Astrocyte of the spinal cord (primary cell): Measurements from ENCODE around the gene PDK2.
A peak's percentile ranks its signal among the peaks of the same experiment; 100 is the strongest.

Source experiments
- DNase-seq: peaks from one replicate; pipeline ENCODE4 v3.0.0; 2011; ENCODE audit warnings: low read depth, low spot score
- H3K4me3 ChIP-seq: 2 replicates; pipeline ENCODE4 v1.5.1; 2011; ENCODE audit warnings: low read depth, mild to moderate bottlenecking, low read length, moderate library complexity
- in situ Hi-C: cut with HindIII; loops from 2 replicates; pipeline ENCODE4 v1.10.0; 2017; ENCODE audit warnings: low sequenced_read_pairs
- TF ChIP-seq, protein P1 (sequence below): IDR thresholded peaks from 2 replicates; pipeline ENCODE4 v1.5.1; 2012; ENCODE audit warnings: low read depth, mild to moderate bottlenecking, low read length, inconsistent platforms

Gene PDK2

DNA sequence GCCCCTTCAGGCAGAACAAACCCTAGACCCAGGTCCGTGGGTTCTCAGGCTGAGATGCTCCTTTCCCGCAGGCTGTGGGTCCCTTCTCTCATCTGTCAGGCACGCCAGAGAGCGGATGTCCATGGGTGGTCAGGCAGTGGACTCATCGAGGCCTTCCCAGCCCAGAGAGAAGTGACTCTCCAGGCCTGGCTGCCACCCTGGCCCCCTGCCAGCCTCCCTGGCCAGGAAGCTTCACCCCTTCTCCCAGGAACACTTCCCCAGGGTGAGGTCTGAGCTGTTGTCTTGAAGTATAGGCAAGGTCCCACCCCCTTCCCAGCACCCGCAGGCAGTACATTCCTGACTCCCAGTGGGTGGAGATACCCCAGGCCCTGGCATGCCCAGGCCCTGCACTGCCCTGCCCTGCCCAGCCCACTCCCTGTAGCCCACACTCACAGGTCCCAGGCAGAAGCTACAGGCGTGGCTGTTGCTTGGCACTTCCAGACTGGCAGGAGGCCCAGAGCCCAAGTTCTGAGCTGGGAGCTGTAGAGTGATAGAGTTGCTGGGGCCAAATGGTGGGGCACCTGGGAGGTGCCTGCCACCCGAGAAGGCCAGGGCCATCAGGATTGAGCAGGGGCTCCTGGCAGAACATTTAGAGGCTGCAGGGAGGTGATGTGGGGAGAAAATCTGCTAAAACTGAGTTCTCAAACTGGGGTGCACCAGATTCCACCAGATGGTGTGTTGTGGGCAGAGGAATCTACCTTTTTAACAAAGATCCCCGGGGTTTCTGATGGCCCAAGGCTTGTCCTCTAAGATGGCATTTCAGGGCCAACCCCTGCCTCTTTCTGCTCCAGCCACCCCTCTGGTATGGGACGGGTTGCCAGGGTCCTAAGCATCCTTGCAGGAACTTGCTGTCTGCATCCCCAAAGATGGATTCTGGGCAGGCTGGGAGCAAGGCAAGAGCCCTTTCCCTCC, 32.6 kb upstream of the PDK2 start:
- DNase-seq: peak; percentile 79
- in situ Hi-C loops: no loop called here
- TF ChIP-seq, protein P1, sequence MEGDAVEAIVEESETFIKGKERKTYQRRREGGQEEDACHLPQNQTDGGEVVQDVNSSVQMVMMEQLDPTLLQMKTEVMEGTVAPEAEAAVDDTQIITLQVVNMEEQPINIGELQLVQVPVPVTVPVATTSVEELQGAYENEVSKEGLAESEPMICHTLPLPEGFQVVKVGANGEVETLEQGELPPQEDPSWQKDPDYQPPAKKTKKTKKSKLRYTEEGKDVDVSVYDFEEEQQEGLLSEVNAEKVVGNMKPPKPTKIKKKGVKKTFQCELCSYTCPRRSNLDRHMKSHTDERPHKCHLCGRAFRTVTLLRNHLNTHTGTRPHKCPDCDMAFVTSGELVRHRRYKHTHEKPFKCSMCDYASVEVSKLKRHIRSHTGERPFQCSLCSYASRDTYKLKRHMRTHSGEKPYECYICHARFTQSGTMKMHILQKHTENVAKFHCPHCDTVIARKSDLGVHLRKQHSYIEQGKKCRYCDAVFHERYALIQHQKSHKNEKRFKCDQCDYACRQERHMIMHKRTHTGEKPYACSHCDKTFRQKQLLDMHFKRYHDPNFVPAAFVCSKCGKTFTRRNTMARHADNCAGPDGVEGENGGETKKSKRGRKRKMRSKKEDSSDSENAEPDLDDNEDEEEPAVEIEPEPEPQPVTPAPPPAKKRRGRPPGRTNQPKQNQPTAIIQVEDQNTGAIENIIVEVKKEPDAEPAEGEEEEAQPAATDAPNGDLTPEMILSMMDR: no peak
- no peak overlapping the region for H3K4me3 ChIP-seq

DNA sequence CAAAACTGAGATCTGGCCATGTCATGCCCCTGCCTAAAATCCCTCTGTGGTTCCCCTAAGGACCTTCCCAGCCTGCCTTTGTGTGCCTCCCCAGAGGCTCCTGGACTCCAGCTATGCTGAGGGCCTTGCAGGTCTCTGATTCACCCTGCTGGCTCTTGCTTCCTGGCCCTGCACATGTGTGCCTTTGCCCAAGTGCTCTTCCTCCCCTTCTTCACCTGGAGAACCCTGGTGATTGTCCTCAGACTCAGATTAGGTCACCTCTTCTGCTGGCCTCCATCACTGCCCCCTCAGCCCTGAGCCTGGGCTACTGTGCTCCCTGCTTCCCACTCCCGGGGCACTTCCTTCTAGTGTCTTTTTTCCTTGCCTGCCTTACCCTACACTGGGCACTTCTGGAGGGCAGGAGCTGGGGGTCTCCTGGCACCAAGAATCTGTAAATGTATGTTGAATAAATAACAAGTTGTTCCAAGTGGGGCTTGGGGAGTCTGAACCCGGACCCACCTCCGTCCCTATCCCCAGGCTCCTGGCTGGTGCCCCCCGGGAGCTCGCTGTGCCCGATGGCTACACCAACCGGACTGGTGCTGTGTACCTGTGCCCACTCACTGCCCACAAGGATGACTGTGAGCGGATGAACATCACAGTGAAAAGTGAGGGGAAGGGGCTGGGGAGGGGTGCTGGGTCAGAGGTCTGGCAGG, 31.4 kb upstream of the PDK2 start:
- TF ChIP-seq, protein P1: no peak
- no peak for DNase-seq
- in situ Hi-C loops: no loop called here
- H3K4me3 ChIP-seq: no peak overlapping the region

DNA sequence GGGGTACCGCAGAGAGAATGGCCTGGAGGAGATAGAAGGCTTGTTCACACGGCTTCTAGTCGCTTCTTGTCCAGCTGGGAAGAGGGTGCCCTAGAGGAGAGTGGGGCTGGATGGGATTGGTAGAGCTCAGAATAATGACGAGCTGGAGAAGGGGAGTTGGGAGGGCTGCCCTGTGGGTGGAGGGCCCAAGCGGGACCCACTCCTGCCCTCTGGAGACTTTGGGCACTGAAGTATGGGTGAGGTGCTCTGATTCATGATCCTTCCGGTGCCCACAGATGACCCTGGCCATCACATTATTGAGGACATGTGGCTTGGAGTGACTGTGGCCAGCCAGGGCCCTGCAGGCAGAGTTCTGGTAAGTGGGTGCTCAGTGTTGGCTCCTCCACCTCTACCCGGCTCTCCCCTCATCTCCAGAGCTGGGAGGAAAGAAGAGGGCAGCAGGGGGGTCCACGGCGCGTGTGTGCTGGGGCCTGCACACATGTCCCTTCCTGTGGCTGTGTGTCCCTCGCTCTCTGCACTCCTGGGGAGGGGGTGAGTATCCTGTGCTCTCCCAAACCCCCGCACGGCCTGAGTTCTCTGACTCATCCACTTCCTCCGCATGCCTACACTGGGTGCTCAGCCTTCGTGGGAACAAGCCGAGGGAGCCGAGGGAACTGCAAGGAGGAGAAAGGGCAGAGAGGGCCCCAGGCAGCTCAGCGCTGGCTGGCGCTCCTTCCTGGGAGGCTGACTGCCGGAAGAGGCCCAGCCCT, 30.7 kb upstream of the PDK2 start:
- peak; percentile 91 for DNase-seq
- H3K4me3 ChIP-seq: no peak overlapping the region
- TF ChIP-seq, protein P1: no peak

DNA sequence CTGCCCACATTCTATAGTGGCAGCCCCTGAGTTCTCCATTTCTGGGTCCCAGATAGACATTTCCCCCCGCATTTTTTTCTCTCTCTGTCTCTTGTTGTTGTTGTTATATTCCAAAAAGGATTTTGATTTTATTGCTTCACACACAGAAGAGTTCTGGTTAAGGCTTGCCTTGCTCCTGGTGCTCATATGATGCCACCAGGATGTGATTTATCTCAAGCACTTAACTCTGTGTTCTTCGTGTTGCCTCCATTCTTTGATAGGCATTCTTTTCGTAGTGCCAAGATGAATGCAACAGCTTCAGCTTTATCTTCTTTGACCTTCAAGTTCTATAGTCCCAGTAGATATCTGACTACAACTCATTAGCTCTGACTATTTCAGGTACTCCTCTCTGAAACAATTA, 30.1 kb upstream of the PDK2 start:
- TF ChIP-seq, protein P1: no peak
- no peak overlapping the region for H3K4me3 ChIP-seq
- in situ Hi-C loops: no loop called here
- DNase-seq: no peak

More for the DNA sequence above, 30.7 kb upstream of the PDK2 start:
- in situ Hi-C loops: no loop called here

DNA sequence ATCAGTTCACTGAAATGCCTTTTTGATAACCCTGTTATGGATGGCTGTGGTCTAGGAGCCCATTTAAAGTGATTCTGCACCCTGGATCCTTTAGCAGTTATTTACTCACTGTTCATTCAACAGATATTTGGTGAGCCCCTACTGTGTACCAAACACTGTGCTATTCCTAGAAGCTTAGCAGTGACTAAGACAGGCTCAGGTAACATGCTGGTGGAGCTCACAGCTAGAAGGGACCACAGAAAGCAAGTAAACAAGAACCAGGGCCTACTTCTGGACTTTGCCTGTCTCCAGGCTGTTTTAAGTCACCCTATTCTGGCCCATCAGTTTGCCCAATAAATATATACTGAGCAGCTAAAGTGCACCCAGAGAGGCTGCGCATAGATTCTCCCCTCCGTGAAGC, 28.2 kb upstream of the PDK2 start:
- no peak for DNase-seq
- TF ChIP-seq, protein P1: no peak
- in situ Hi-C loops: no loop called here
- no peak overlapping the region for H3K4me3 ChIP-seq

DNA sequence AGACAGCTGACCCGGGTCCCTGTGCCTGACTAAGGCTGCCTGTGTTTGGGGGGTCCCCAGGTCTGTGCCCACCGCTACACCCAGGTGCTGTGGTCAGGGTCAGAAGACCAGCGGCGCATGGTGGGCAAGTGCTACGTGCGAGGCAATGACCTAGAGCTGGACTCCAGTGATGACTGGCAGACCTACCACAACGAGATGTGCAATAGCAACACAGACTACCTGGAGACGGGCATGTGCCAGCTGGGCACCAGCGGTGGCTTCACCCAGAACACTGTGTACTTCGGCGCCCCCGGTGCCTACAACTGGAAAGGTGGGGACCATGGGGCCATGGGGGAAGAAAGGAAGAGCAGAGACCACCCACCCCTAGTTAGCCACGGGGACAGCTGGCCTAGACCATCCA, 27.2 kb upstream of the PDK2 start:
- no peak overlapping the region for H3K4me3 ChIP-seq
- DNase-seq: no peak
- in situ Hi-C loops: no loop called here
- TF ChIP-seq, protein P1: no peak
